AG10803 (cell line): ENCODE measurements around the gene EEFSEC.
A peak's percentile ranks its signal among the peaks of the same experiment; 100 is the strongest.

Source experiments
- DNase-seq: peaks from one replicate; pipeline ENCODE4 v3.0.0; 2010; ENCODE audit warnings: low read depth
- H3K4me3 ChIP-seq: 2 replicates; pipeline ENCODE4 v1.5.1; 2011; ENCODE audit warnings: mild to moderate bottlenecking, low read length, control low read depth
- CTCF ChIP-seq: conservative IDR thresholded peaks from 2 replicates; pipeline ENCODE4 v1.5.1; 2011; ENCODE audit warnings: mild to moderate bottlenecking, low read length, control low read depth, inconsistent platforms

The EEFSEC gene

GRCh38 chr3:128425142-128425845, 272.0 kb downstream of the EEFSEC start:
- no peak for DNase-seq
- H3K4me3 ChIP-seq = no peak overlapping the region
- TF ChIP-seq CTCF = no peak

- H3K4me3 ChIP-seq = no peak overlapping the region
- TF ChIP-seq CTCF = no peak
- no peak for DNase-seq
Observed at GRCh38 chr3:128425846-128426127, 272.5 kb downstream of the EEFSEC start.

- TF ChIP-seq CTCF = peak; percentile 44
- peak; percentile 12 for DNase-seq
- peak overlapping the region; percentile 41 for H3K4me3 ChIP-seq
Observed at GRCh38 chr3:128426128-128426921, 273.0 kb downstream of the EEFSEC start.

- no peak for TF ChIP-seq CTCF
- no peak for DNase-seq
Observed at GRCh38 chr3:128427175-128427857, 274.0 kb downstream of the EEFSEC start.

GRCh38 chr3:128427872-128428822, 274.9 kb downstream of the EEFSEC start:
- H3K4me3 ChIP-seq = no peak overlapping the region
- DNase-seq = no peak
- TF ChIP-seq CTCF = no peak

More at GRCh38 chr3:128427175-128427857, 274.0 kb downstream of the EEFSEC start:
- no peak overlapping the region for H3K4me3 ChIP-seq

- no peak overlapping the region for H3K4me3 ChIP-seq
- TF ChIP-seq CTCF = no peak
- no peak for DNase-seq
Observed at GRCh38 chr3:128429275-128429674, 276.0 kb downstream of the EEFSEC start.
